ENCODE measurements around the gene DDR2. TPM values are rescaled to one million over a fixed set of nuclear protein-coding genes. Genes with fewer than 3 reads are reported as not detected.
A peak's percentile ranks its signal among the peaks of the same experiment; 100 is the strongest.
"Not testable (repeated sequence)": the region's sequence is repeated elsewhere in the genome, so short reads cannot be mapped to it uniquely, and the experiment has no call there.

DDR2 gene
- total RNA-seq, 1 donor from 2014 or later: 4.1 TPM

DNA sequence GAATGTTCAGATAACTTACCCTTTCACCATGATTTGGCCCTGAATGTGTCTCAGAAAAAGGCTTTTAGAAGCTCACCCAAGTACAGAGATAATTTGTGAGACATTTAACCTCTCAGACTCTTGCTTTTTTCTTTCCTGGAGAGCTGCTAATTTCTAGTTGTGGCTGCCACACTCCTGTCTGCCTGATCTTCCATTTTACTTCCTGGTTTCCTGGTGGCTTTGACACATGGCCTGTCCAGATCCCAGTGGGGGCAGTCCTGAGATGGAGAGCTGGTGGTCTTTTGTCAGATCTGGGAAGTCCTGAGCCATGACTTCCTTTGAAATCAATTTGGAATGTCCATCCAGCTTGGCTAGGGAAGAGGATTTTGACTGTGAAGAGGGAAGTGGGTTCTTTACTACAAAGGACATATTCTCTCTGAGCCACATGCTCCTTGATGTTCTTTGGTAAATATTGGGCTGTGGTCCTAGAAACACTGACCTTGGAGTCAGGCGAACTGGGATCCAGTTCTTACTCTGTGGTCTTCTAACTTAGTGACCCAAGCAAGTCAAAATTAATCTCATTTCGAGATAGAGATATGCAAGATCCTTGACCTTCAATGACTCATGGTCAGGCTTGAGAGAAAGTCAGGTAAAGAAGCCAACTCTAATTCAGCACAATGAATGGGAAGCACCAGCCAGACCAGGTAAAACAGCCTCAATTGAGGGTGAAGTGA is 80.2 kb downstream of the DDR2 start:
- DNase-seq (ENCODE audit: low spot score in 2 of 2) (no peak), FAIRE-seq (no peak)

- no peak for DNase-seq (ENCODE audit: low spot score in 2 of 2)
- no peak for FAIRE-seq
Observed at GRCh38 chr1:162716123-162716522, 83.9 kb downstream of the DDR2 start.

GRCh38 chr1:162716552-162716951 is 84.3 kb downstream of the DDR2 start:
- no peak for DNase-seq (ENCODE audit: low spot score in 2 of 2)
- FAIRE-seq: no peak

DNA sequence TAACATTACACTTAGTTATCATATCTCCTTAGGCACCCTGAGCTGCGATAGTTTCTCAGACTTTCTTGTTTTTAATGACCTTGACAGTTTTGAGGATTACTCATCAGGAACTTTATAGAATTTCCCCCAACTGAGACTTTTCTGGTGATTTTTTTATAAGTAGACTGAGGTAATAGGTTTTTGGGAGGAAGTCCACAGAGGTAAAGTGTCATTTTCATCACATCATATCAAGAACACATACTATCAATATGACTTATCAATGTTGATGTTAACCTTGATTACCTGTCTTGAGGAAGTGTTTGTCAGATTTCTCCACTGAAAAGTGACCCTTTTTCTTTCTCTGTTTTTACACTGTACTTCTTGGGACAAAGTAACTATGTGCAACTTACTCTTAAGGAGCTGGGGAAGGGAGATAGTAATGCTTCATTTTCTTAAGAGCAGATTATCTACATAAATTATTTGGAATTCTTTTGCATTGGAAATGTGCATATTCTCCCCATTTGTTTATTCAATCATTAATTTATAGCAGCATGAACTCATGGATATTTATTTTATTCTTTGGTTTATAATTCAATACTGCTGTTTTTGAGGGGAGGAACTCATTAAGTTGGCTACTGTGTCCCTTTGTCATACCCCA is 85.4 kb downstream of the DDR2 start:
- no peak for FAIRE-seq

GRCh38 chr1:162719678-162720077 is 87.4 kb downstream of the DDR2 start:
- DNase-seq (ENCODE audit: low spot score in 2 of 2) (no peak), FAIRE-seq (no peak)

More for the DNA sequence above, 85.4 kb downstream of the DDR2 start:
- no peak for DNase-seq (ENCODE audit: low spot score in 2 of 2)

GRCh38 chr1:162720996-162721395 is 88.7 kb downstream of the DDR2 start:
- DNase-seq (ENCODE audit: low spot score in 2 of 2) (no peak), FAIRE-seq (no peak)

- DNase-seq (ENCODE audit: low spot score in 2 of 2) (no peak), FAIRE-seq (no peak)
Observed at GRCh38 chr1:162721471-162721870, 89.2 kb downstream of the DDR2 start.

DNA sequence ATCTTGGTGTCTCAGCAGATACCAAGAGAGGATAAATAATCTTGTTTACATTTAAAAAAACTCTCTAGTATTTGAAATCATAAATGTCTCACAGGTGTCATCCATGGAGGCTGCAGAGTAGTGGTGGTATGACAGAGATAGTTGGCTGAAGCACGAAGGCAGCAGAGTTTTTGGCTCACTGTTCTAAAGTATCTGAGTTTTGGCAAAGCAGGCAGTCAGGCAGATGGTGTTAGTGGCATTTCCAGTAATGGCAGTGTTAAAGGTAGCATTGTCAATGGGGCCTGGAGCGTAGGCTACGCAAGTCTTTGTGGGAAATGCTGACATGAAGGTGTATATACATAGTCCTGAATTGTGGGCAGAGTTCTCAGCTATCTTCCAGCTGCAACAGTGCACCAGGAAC is 89.8 kb downstream of the DDR2 start:
- FAIRE-seq: no peak
- no peak for DNase-seq (ENCODE audit: low spot score in 2 of 2)

GRCh38 chr1:162724583-162725120 is 92.4 kb downstream of the DDR2 start:
- DNase-seq (ENCODE audit: low spot score in 2 of 2) (no peak), FAIRE-seq (no peak)

DNA sequence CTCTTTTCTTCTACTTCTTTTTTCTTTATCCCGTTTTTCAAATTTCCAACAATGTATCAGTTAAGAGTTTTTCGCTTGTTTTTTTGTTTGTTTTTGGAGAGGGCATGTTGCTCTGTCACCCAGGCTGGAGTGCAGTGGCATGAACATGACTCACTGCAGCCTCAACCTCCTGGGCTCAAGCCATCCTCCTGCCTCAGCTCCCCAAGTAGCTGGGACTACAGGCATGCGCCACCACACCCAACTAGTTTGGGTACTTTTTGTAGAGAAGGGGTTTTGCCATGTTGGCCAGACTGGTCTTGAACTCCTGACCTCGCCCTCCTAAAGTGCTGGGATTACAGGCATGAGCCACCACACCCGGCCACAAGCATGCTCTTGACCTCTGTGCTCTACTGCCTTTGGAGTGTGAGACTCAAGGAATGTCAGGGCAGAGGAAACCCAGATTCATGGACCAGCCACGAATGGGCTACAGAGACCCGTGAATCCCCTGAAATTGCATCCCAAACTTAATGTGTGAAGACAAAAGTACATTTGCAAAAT is 93.1 kb downstream of the DDR2 start:
- FAIRE-seq (no peak), DNase-seq (ENCODE audit: low spot score in 2 of 2) (no peak)

DNA sequence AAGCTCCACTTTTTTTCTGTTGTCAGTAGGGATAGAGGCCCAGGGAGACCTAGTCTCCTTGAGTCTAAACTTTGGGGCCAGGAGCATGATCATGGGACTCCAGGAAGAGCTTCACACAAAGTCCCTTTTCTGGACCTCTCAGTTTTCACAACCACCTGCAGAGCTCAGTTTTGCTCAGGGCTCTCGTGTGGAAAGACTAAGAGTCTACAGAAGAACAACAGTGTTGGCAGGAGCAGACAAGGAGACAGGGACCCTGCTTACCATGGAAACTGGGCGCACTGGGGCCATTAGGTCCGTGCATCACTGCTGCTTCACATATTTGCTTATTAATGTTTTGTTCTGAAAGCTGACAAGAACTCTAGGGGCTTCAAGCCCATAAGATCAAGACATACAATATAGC is 94.3 kb downstream of the DDR2 start:
- no peak for DNase-seq (ENCODE audit: low spot score in 2 of 2)
- FAIRE-seq: no peak

- not testable (repeated sequence) for DNase-seq (ENCODE audit: low spot score in 2 of 2); FAIRE-seq
Observed at GRCh38 chr1:162727493-162727892, 95.2 kb downstream of the DDR2 start.

GRCh38 chr1:162728573-162728972 is 96.3 kb downstream of the DDR2 start:
- DNase-seq (ENCODE audit: low spot score in 2 of 2) (no peak), FAIRE-seq (no peak)

GRCh38 chr1:162729195-162729774 is 97.0 kb downstream of the DDR2 start:
- FAIRE-seq; DNase-seq (ENCODE audit: low spot score in 2 of 2): not testable (repeated sequence)

- DNase-seq (ENCODE audit: low spot score in 2 of 2) (no peak), FAIRE-seq (no peak)
Observed at GRCh38 chr1:162732094-162732493, 99.8 kb downstream of the DDR2 start.

GRCh38 chr1:162732566-162733335 is 100.5 kb downstream of the DDR2 start:
- DNase-seq (ENCODE audit: low spot score in 2 of 2): peak in 1 of 2 donors; percentile 2
- FAIRE-seq: no peak

DNA sequence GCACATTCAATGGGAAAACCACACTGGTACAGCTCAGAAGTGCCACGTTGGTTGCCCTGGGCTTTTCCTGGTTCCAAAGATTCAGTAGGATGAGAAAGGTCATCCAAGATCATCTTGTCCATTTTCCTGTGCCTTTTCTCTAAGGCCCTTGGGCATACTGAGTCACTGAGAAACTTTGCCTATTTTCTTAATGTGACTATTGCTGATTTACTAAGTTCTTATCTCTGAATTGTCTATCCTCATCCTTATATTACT is 101.0 kb downstream of the DDR2 start:
- FAIRE-seq (no peak), DNase-seq (ENCODE audit: low spot score in 2 of 2) (no peak)

GRCh38 chr1:162734047-162734446 is 101.8 kb downstream of the DDR2 start:
- FAIRE-seq (no peak), DNase-seq (ENCODE audit: low spot score in 2 of 2) (no peak)

DNA sequence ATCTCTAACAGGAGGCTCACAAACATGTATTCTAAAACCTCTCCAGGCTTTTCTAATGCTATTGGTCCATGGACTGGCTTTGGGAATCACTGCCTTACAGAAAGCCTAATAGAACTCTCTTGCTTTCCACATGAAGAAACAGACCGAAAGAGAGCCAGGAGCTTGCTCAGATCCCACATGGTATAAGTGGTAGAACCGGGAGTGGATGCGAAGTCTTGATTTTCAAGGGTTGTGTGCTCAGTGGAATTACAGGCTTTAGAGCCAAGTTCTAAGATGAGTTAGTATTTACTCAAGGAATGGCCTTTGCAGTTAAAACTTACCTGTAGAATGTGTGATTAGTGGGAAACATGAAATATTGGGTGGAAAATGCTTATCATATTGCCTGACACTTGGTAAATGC is 103.9 kb downstream of the DDR2 start:
- DNase-seq (ENCODE audit: low spot score in 2 of 2) (no peak), FAIRE-seq (no peak)

GRCh38 chr1:162736633-162737067 is 104.4 kb downstream of the DDR2 start:
- DNase-seq (ENCODE audit: low spot score in 2 of 2): no peak
- FAIRE-seq: no peak

DNA sequence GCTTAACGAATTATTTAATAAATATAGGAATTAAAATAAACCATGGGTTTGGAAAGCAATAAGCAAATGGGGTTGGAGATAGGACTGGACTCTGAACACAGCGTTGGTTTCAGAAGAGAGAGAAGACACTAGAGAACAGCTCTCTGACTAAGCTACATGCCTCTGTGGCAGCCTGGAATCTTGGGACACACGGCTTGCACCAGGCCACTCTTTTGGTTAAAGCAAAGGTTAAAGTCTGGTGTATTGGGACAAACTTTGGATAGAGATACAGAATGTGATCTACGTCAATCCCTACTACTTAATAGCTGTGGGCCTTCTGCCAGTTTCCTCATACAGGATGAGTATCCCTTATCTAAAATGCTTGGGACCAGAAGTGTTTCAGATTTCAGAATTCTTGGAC is 108.5 kb downstream of the DDR2 start:
- FAIRE-seq (no peak), DNase-seq (ENCODE audit: low spot score in 2 of 2) (no peak)
